Midbrain (tissue), 1 donor: Measurements from ENCODE around the gene NBAS.

Experiments used
- DNase-seq: peaks from one replicate; lab custom pipeline; 2025; lab: John Stamatoyannopoulos, UW

NBAS gene

GRCh38 chr2:15163326-15163725 is 397.8 kb downstream of the NBAS start:
- DNase-seq: no peak

GRCh38 chr2:15162620-15163019 is 398.5 kb downstream of the NBAS start:
- DNase-seq: no peak

- DNase-seq: no peak
Measured at GRCh38 chr2:15160201-15160991, 400.7 kb downstream of the NBAS start.

GRCh38 chr2:15159751-15160177 is 401.4 kb downstream of the NBAS start:
- DNase-seq: peak; percentile 72

- DNase-seq: no peak
Measured at GRCh38 chr2:15159206-15159605, 401.9 kb downstream of the NBAS start.

- no peak for DNase-seq
Measured at GRCh38 chr2:15158532-15158931, 402.6 kb downstream of the NBAS start.

GRCh38 chr2:15158100-15158499 is 403.0 kb downstream of the NBAS start:
- no peak for DNase-seq

GRCh38 chr2:15155959-15156574 is 405.1 kb downstream of the NBAS start:
- DNase-seq: no peak

- DNase-seq: no peak
Measured at GRCh38 chr2:15154297-15154696, 406.8 kb downstream of the NBAS start.

GRCh38 chr2:15152382-15152781 is 408.8 kb downstream of the NBAS start:
- DNase-seq: no peak

GRCh38 chr2:15149063-15149462 is 412.1 kb downstream of the NBAS start:
- no peak for DNase-seq

GRCh38 chr2:15147591-15147990 is 413.5 kb downstream of the NBAS start:
- no peak for DNase-seq

- no peak for DNase-seq
Measured at GRCh38 chr2:15146960-15147359, 414.2 kb downstream of the NBAS start.

- no peak for DNase-seq
Measured at GRCh38 chr2:15145919-15146318, 415.2 kb downstream of the NBAS start.

- no peak for DNase-seq
Measured at GRCh38 chr2:15145046-15145817, 415.9 kb downstream of the NBAS start.

GRCh38 chr2:15142069-15142689 is 419.0 kb downstream of the NBAS start:
- DNase-seq: no peak

GRCh38 chr2:15141211-15141610 is 419.9 kb downstream of the NBAS start:
- no peak for DNase-seq

- DNase-seq: no peak
Measured at GRCh38 chr2:15136639-15137038, 424.5 kb downstream of the NBAS start.

GRCh38 chr2:15134957-15135356 is 426.2 kb downstream of the NBAS start:
- DNase-seq: no peak

- no peak for DNase-seq
Measured at GRCh38 chr2:15133461-15133860, 427.7 kb downstream of the NBAS start.

GRCh38 chr2:15128846-15129245 is 432.3 kb downstream of the NBAS start:
- DNase-seq: no peak

- peak; percentile 7 for DNase-seq
Measured at GRCh38 chr2:15127876-15128275, 433.3 kb downstream of the NBAS start.
